Activated CD4-positive, alpha-beta T cell treated with anti-CD3 and anti-CD28 coated beads, Interleukin-2, amount 10 ng/mL, durations not matched to agents 7 days and 5 days (primary cell): ENCODE results near the gene GALNT10. TPM values are rescaled to one million over a fixed set of nuclear protein-coding genes. Genes with fewer than 3 reads are reported as not detected.

Experiments
- CTCF ChIA-PET: fragments of 350-600 bp; sonication (Branson Sonifier 250); formaldehyde crosslinking; loops from one replicate; lab custom pipeline; 2021; ENCODE audit warnings: antibody characterized with exemption; lab: Charles Lee
- POLR2A ChIA-PET: fragments of 350-600 bp; sonication (Branson Sonifier 250); formaldehyde crosslinking; loops from one replicate; lab custom pipeline; 2021; ENCODE audit warnings: antibody characterized with exemption; lab: Charles Lee
- DNase-seq: peaks from one replicate; pipeline ENCODE4 v3.0.0-alpha.2; 2020
- H3K27ac Mint-ChIP-seq: one replicate; pipeline ENCODE4 v1.8.0; 2021; ENCODE audit warnings: mild to moderate bottlenecking, moderate library complexity, mixed read lengths
- H3K27me3 Mint-ChIP-seq: one replicate; pipeline ENCODE4 v1.8.0; 2021; ENCODE audit warnings: mixed read lengths
- H3K36me3 Mint-ChIP-seq: one replicate; pipeline ENCODE4 v1.8.0; 2021; ENCODE audit warnings: low read depth, mixed read lengths
- H3K4me1 Mint-ChIP-seq: one replicate; pipeline ENCODE4 v1.8.0; 2021; ENCODE audit warnings: mixed read lengths
- H3K4me3 Mint-ChIP-seq: one replicate; pipeline ENCODE4 v1.8.0; 2021; ENCODE audit warnings: mild to moderate bottlenecking, moderate library complexity, mixed read lengths
- H3K9me3 Mint-ChIP-seq: one replicate; pipeline ENCODE4 v1.8.0; 2021; ENCODE audit warnings: mixed read lengths
- total RNA-seq, 2 experiments: library from RNA; stranded (reverse); gene quantifications; one replicate each; pipeline ENCODE4 v1.2.3, GENCODE V29; 2021

The GALNT10 gene
- total RNA-seq, 2 experiments from 2014 or later = 44.2 to 47.2 TPM

DNA sequence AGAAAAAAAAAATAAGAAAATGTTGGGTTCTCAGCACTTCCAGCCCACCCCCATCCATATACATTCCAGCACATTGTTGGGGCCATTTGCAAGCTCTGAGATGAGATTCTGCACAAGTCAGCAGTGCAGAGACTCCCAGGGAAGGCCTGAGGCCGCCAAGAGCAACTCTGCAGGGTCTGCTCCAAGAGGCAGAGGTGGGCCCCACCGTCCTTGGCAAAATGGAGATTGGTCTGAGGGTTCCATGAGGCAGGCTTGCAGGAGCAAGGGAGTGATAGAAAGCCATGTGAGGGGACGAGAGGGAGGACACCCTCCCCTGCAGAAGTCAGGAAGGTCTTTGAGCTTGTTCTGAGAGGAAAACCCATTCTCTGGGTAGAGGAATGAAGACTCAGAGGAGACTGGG lies 203.3 kb downstream of the GALNT10 start:
- DNase-seq = no peak
- CTCF ChIA-PET = no interaction called here
- no peak overlapping the region for H3K4me3 Mint-ChIP-seq
- POLR2A ChIA-PET = no interaction called here
- H3K27me3 Mint-ChIP-seq = no peaks in the 10 kb centered on the region
- peaks cover 21% of the 10 kb centered on the region for H3K36me3 Mint-ChIP-seq
- H3K4me1 Mint-ChIP-seq = peaks cover 2% of the 10 kb centered on the region
- no peaks in the 10 kb centered on the region for H3K9me3 Mint-ChIP-seq
- no peak overlapping the region for H3K27ac Mint-ChIP-seq

DNA sequence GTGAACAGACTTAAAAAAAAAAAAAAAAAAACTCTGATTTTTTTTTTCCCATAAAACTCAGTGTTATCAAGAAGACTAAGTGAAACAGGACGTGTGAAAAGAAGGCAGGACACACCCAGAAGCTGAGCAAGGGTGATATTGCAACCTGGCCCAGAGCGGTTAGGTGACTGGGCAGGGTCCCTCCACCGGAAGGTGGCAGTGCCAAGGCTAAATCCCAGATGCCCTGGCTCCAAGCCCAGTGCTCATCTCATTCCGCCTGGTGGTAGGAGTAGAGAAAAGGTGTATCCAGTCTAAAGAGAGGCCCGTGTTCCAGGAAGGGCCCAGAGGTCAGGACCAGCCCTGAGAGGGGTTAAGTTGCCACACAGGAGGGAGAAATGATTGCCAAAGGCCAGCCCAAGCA lies 203.8 kb downstream of the GALNT10 start:
- no peaks in the 10 kb centered on the region for H3K27me3 Mint-ChIP-seq
- POLR2A ChIA-PET = no interaction called here
- no peak for DNase-seq
- H3K27ac Mint-ChIP-seq = no peak overlapping the region
- CTCF ChIA-PET = no interaction called here
- H3K4me1 Mint-ChIP-seq = peaks cover 2% of the 10 kb centered on the region
- H3K9me3 Mint-ChIP-seq = no peaks in the 10 kb centered on the region
- H3K4me3 Mint-ChIP-seq = no peak overlapping the region
- peaks cover 21% of the 10 kb centered on the region for H3K36me3 Mint-ChIP-seq

DNA sequence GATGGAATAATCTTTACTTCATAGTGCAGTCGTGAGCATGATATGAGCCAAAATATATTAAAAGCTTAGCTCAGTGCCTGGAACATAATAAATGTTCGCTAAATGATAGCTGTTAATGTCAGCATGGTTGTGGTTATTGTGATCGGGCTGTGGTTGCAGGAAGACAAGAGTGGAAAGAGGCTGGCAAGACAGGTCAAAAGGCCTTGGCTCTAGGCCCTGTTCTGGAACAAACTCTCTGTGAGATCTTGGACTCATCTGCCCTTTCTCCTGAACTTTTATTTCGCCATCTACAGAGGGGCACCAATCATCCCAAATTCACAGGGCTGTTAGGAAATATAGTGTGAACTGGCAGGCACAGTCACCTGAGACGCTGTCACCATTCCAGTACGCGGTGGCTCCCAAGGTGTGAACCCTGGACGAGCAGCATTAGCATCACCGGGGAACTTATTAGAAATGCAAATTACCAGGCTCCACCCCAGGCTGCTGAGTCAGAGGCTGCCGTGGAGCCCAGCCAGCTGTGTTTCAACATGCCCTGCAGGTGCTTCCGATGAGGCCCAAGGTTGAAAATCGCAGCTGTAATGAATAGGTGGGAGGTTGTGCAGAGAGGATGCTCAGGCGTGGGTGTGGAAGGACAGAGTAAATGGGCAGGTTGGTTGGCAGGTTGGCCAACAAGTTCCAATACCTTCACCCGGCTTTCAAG lies 205.0 kb downstream of the GALNT10 start:
- no peak overlapping the region for H3K4me3 Mint-ChIP-seq
- H3K27me3 Mint-ChIP-seq = no peaks in the 10 kb centered on the region
- no peak overlapping the region for H3K27ac Mint-ChIP-seq
- no peak for DNase-seq
- POLR2A ChIA-PET = no interaction called here
- CTCF ChIA-PET = interaction anchor here (0.9 kb wide), 1 partner anchor 89 kb away, joined by 3 read pairs; no protein-coding TSS in a partner anchor
- H3K9me3 Mint-ChIP-seq = no peaks in the 10 kb centered on the region
- H3K36me3 Mint-ChIP-seq = peaks cover 17% of the 10 kb centered on the region
- H3K4me1 Mint-ChIP-seq = peaks cover 2% of the 10 kb centered on the region

DNA sequence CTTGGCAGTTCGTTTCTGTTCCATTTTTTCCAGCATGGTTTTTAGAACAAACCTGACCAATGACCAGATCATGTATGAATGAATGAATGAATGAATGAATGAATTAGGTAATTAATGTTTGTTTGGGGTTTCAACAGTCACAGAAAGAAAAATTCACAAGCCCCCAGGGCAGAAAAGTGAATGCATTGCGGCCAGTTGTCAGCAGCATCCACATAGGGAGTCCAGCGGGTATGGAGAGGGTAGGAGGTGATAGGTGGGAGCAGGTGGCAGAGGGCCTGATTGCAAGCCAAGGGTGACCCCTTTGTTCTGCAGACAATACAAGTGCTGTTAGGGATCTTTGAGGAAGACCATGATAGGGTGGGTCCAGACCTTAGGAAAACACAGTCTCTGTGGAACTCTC lies 205.6 kb downstream of the GALNT10 start:
- Mint-ChIP-seq H3K4me1 (peaks cover 2% of the 10 kb centered on the region), H3K9me3 (no peaks in the 10 kb centered on the region), H3K36me3 (peaks cover 14% of the 10 kb centered on the region), H3K27me3 (no peaks in the 10 kb centered on the region), H3K4me3 (no peak overlapping the region), H3K27ac (no peak overlapping the region)
- POLR2A ChIA-PET = no interaction called here
- DNase-seq = no peak
- CTCF ChIA-PET = no interaction called here

DNA sequence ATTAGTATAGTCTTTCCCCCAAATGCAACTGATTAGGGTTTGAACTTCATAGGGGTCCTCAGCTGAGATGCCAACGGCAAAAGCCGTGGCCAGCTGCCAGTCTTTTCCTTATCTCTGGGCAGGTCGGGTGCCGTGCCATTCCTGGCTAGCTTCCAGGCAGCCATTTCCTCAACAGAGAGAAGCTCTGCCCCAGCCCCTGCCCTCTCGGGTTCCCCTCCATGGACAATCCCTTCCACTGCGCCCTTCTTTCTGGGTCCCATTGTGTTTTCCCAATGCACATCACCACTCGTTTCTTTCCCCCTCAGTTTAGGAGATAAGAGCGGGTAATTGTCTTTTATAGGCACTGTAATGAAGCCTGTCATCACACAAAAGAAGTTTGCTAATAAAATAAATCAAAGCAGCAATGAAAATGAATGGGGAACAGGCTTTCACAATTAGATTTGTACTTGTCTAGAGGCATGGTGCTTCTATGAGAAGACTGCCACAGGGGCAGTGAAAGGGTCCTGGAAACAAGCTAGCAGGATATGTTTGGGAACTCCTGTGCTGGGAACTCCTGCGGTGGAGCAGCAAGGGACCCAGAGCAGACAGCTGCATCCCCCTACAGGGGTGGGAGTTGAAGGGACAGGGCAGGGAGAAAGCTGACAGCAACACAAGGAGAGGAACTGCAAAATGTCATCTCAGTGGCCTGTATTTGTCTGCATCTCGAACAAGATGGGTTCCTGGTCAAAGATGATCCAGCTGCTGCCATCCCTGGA lies 207.3 kb downstream of the GALNT10 start:
- ChIA-PET CTCF (interaction anchor here (0.8 to 2.0 kb wide), 2 partner anchors 10 to 325 kb away, joined by 3 to 9 read pairs; no protein-coding TSS in a partner anchor), POLR2A (no interaction called here)
- peaks cover 8% of the 10 kb centered on the region for H3K36me3 Mint-ChIP-seq
- DNase-seq = no peak
- no peak overlapping the region for H3K27ac Mint-ChIP-seq
- H3K9me3 Mint-ChIP-seq = no peaks in the 10 kb centered on the region
- no peak overlapping the region for H3K4me3 Mint-ChIP-seq
- peaks cover 2% of the 10 kb centered on the region for H3K4me1 Mint-ChIP-seq
- no peaks in the 10 kb centered on the region for H3K27me3 Mint-ChIP-seq

DNA sequence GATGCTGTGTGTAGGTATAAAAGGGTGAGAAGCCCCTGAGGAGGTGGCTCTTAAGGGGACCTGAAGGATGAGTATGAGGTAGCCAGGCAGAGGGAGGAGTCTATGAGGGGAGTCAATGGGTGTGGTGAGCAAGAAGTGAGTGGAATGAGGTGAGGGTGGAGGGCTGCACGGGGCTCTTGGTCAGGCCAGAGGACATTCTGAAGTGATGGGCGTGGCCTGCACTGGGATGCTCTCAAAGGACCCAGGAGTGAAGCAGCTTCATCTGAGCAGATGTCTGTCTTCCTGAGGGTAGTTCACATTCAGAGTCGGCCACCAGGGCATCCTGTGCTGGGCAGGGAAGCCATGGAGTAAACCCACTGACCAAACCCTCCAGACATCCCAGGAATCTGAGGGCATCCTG lies 210.1 kb downstream of the GALNT10 start:
- DNase-seq = no peak
- no peaks in the 10 kb centered on the region for H3K9me3 Mint-ChIP-seq
- POLR2A ChIA-PET = no interaction called here
- peaks cover 6% of the 10 kb centered on the region for H3K4me1 Mint-ChIP-seq
- no peak overlapping the region for H3K27ac Mint-ChIP-seq
- CTCF ChIA-PET = no interaction called here
- H3K27me3 Mint-ChIP-seq = no peaks in the 10 kb centered on the region
- H3K4me3 Mint-ChIP-seq = no peak overlapping the region
- peaks cover 4% of the 10 kb centered on the region for H3K36me3 Mint-ChIP-seq

DNA sequence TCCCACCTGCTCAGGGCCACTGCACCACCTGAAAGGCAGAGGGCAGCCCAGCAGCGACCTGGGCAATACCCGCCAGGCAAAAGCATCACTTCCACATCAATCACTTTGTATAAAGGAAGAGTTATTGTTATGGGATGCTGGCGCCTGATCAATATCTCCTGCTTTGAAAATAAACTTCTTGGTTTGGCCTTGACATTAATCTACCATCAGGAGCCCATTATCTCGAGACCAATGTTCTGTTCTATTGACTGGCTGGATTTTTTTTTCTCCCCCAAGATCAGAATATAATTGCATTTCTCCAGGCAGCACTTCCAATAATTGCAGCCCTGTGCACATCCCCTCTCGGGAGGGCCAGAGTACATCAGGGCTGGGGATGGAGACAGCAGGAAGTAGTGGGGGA lies 210.8 kb downstream of the GALNT10 start:
- Mint-ChIP-seq H3K4me1 (peaks cover 6% of the 10 kb centered on the region), H3K36me3 (peaks cover 2% of the 10 kb centered on the region), H3K27me3 (no peaks in the 10 kb centered on the region), H3K9me3 (no peaks in the 10 kb centered on the region), H3K4me3 (no peak overlapping the region), H3K27ac (no peak overlapping the region)
- POLR2A ChIA-PET = no interaction called here
- CTCF ChIA-PET = no interaction called here
- DNase-seq = no peak

DNA sequence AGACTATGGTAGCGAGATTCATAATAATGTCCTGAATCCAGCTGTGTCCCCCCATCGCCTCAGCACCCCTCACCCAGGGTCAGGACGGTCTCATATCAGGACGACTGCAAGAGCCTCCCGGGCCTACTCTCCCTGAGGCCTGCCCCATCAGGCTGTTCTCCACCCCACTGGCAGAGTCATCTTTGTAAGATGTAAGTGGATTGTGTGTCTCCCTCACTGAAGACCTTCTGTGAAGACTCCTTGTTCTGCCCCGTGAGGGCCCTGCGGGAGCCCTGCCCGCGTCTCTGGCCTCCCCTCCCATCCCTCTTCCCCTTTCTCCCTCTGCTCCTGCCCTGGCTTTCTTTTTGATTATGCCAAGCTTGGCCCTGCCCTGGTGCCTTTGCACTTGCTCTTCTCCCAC lies 211.4 kb downstream of the GALNT10 start:
- Mint-ChIP-seq H3K9me3 (no peaks in the 10 kb centered on the region), H3K27ac (no peak overlapping the region), H3K36me3 (peaks cover 2% of the 10 kb centered on the region), H3K4me3 (no peak overlapping the region), H3K4me1 (peaks cover 6% of the 10 kb centered on the region), H3K27me3 (no peaks in the 10 kb centered on the region)
- no peak for DNase-seq
- ChIA-PET POLR2A (no interaction called here), CTCF (interaction anchor here (0.7 kb wide), 1 partner anchor 163 kb away, joined by 3 read pairs; no protein-coding TSS in a partner anchor)

DNA sequence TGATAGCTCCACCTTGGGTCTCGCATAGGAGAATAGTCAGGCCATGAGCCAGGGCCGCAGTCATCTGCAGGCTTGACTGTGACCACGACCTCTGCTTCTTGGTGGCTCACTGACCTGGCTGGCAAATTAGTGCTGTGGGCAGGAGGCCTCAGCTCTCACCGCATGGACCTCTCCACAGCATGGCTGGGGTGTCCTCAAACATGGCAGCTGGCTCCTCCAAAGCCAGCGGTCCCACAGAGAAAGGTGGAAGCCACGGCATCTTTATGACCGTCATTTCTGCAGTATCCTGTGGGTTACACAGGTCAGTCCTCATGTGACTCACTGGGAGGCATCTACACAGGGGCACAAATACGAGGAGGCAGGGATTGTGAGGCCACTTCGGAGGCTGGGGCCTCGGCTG lies 212.1 kb downstream of the GALNT10 start:
- POLR2A ChIA-PET = no interaction called here
- H3K27me3 Mint-ChIP-seq = no peaks in the 10 kb centered on the region
- H3K4me1 Mint-ChIP-seq = peaks cover 6% of the 10 kb centered on the region
- DNase-seq = no peak
- CTCF ChIA-PET = interaction anchor here (0.7 to 1.1 kb wide), 2 partner anchors 164 to 330 kb away, joined by 3 read pairs; no protein-coding TSS in a partner anchor
- no peak overlapping the region for H3K27ac Mint-ChIP-seq
- H3K9me3 Mint-ChIP-seq = no peaks in the 10 kb centered on the region
- no peaks in the 10 kb centered on the region for H3K36me3 Mint-ChIP-seq
- no peak overlapping the region for H3K4me3 Mint-ChIP-seq

DNA sequence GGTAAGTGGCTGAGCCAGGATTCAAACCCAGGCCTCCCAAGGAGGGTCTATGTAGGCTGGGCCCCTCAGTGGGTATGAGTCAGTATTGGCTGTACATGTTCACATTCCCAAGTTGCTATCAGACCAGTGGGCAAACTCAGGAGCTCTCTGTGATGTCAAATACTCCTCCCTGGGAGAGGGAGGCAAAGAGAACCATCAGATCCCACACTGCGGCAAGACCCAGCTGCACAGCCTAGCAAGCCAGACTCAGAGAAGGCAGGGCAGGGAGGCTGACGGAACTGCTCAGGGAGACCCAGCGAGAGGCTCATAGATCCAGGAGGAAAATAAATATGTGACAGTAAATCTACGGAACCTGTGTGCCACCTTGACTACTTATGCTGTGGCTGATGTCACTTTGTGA lies 212.7 kb downstream of the GALNT10 start:
- POLR2A ChIA-PET = no interaction called here
- H3K4me3 Mint-ChIP-seq = no peak overlapping the region
- no peak for DNase-seq
- CTCF ChIA-PET = interaction anchor here (1.1 kb wide), 1 partner anchor 331 kb away, joined by 3 read pairs; no protein-coding TSS in a partner anchor
- peaks cover 6% of the 10 kb centered on the region for H3K4me1 Mint-ChIP-seq
- H3K9me3 Mint-ChIP-seq = no peaks in the 10 kb centered on the region
- no peaks in the 10 kb centered on the region for H3K27me3 Mint-ChIP-seq
- H3K27ac Mint-ChIP-seq = no peak overlapping the region
- H3K36me3 Mint-ChIP-seq = no peaks in the 10 kb centered on the region

DNA sequence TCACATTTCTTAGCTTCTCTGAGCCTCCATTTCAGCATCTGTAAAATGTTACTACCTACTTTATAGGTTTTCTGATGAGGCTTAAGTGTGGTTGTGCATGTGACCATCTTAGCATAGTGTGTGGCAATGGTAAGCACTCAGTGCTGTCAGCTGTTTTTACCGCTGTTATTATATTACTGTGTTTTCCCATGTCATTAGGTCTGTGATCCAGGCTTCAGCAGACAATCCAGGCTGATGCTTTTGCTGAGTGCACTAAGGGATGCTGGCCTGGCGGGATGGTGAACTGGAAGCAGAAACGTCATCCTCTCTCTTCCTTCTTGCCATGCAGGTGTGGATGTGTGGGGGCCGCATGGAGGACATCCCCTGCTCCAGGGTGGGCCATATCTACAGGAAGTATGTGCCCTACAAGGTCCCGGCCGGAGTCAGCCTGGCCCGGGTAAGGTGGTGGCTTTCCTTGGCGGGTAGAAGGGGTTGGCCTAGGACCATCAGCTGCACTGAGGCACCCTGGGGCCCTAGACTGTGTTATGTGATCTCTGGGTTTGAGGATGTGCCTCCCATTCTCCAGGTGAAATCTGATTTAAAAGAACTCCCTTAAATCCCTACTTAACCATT lies 213.3 kb downstream of the GALNT10 start:
- POLR2A ChIA-PET = interaction anchor here (0.5 kb wide), 1 partner anchor 16 kb away, joined by 3 read pairs; no protein-coding TSS in a partner anchor
- no peak overlapping the region for H3K4me3 Mint-ChIP-seq
- CTCF ChIA-PET = interaction anchor here (0.9 to 2.0 kb wide), 8 partner anchors 24 to 335 kb away, joined by 3 to 16 read pairs (median 4); no protein-coding TSS in a partner anchor
- no peaks in the 10 kb centered on the region for H3K36me3 Mint-ChIP-seq
- no peak for DNase-seq
- H3K9me3 Mint-ChIP-seq = no peaks in the 10 kb centered on the region
- no peak overlapping the region for H3K27ac Mint-ChIP-seq
- no peaks in the 10 kb centered on the region for H3K27me3 Mint-ChIP-seq
- peaks cover 6% of the 10 kb centered on the region for H3K4me1 Mint-ChIP-seq

DNA sequence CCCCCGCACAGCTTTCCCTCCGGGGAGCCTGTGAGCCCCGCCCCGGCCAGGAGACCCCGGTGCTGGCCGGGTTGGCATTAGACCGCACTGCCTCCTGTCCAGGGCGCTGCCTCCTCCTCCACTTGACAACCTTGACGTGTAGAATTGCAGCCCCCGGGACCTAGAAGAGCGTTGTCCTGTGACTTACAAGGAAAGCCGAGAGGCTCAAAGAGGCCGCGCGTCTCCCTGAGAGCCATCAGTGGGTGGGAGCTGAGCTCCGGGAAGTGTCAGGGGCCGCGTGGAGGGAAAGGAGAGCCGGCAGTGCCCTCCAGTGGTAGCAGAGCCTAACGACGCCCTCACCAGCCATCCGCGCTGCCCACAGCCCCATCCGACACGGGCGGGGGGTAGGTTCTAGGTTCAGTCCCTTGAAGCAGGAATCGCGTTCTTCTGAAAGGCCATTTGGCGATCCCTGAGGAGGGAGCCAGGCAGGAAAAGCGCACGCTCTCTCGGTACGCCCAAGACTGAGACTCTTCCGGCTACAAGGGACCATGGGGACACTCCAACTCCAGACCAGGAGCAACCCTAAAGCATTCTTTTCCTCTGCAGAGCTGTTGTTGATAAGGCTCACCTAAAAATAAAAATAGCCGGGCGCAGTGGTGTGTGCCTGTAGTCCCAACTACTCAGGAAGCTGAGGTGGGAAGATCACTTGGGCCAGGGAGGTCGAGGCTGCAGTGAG lies 214.7 kb downstream of the GALNT10 start:
- H3K4me3 Mint-ChIP-seq = no peak overlapping the region
- H3K27ac Mint-ChIP-seq = peak overlapping the region; percentile 56
- no peaks in the 10 kb centered on the region for H3K9me3 Mint-ChIP-seq
- H3K36me3 Mint-ChIP-seq = peaks cover 4% of the 10 kb centered on the region
- no peaks in the 10 kb centered on the region for H3K27me3 Mint-ChIP-seq
- CTCF ChIA-PET = interaction anchor here (0.6 to 2.0 kb wide), 26 partner anchors 10 to 440 kb away, joined by 3 to 16 read pairs (median 4); partner anchors contain the start of gene GALNT10
- DNase-seq = peak; percentile 71
- POLR2A ChIA-PET = no interaction called here
- peaks cover 6% of the 10 kb centered on the region for H3K4me1 Mint-ChIP-seq
